Neural progenitor cell (in vitro differentiated cells): ENCODE results near the gene UGT1A10. TPM values are rescaled to one million over a fixed set of nuclear protein-coding genes. Genes with fewer than 3 reads are reported as not detected.

Experiments
- DNase-seq: peaks from one replicate; pipeline ENCODE4 v3.0.0-alpha.2; 2016; ENCODE audit warnings: low spot score
- H2AFZ ChIP-seq: fragments of 200-600 bp; sonication (generic); replicated peaks from 2 replicates; pipeline ENCODE4 v1.6.1; 2016; ENCODE audit warnings: antibody characterized with exemption
- H3F3A ChIP-seq: fragments of 200-600 bp; sonication (generic); 2 replicates; pipeline ENCODE4 v1.6.1; 2016; ENCODE audit warnings: antibody characterized with exemption, low read depth
- H3K27ac ChIP-seq: fragments of 200-600 bp; sonication (generic); 2 replicates; pipeline ENCODE4 v1.5.1; 2016; ENCODE audit warnings: mild to moderate bottlenecking
- H3K27me3 ChIP-seq: fragments of 200-600 bp; sonication (generic); 2 replicates; pipeline ENCODE4 v1.6.1; 2016; ENCODE audit warnings: mild to moderate bottlenecking, moderate library complexity
- H3K36me3 ChIP-seq: fragments of 200-600 bp; sonication (generic); 2 replicates; pipeline ENCODE4 v1.5.1; 2016
- H3K4me1 ChIP-seq: fragments of 200-600 bp; sonication (generic); 2 replicates; pipeline ENCODE4 v1.6.1; 2016; ENCODE audit warnings: mixed run types
- H3K4me2 ChIP-seq: fragments of 200-600 bp; sonication (generic); 2 replicates; pipeline ENCODE4 v1.6.1; 2016
- H3K4me3 ChIP-seq: fragments of 200-600 bp; sonication (generic); 2 replicates; pipeline ENCODE4 v1.5.1; 2016
- H3K79me2 ChIP-seq: fragments of 200-600 bp; sonication (generic); 2 replicates; pipeline ENCODE4 v1.6.1; 2016; ENCODE audit warnings: low read depth
- H3K9ac ChIP-seq: fragments of 200-600 bp; sonication (generic); 2 replicates; pipeline ENCODE4 v1.6.1; 2016
- H3K9me3 ChIP-seq: fragments of 200-600 bp; sonication (generic); 2 replicates; pipeline ENCODE4 v1.5.1; 2016; ENCODE audit warnings: low read depth
- H4K20me1 ChIP-seq: fragments of 200-600 bp; sonication (generic); 2 replicates; pipeline ENCODE4 v1.6.1; 2016; ENCODE audit warnings: low read depth
- H3K27ac Mint-ChIP-seq: 3 replicates; pipeline ENCODE4 v1.8.0; 2021; ENCODE audit warnings: mixed read lengths
- H3K27me3 Mint-ChIP-seq: 2 replicates; pipeline ENCODE4 v1.8.0; 2022; ENCODE audit warnings: low read depth, mild to moderate bottlenecking, inconsistent platforms, moderate library complexity, mixed read lengths; ENCODE audit not compliant: insufficient read depth
- H3K36me3 Mint-ChIP-seq: 3 replicates; pipeline ENCODE4 v1.8.0; 2021; ENCODE audit warnings: mixed read lengths
- H3K4me1 Mint-ChIP-seq: 3 replicates; pipeline ENCODE4 v1.8.0; 2021; ENCODE audit warnings: mixed read lengths
- H3K4me3 Mint-ChIP-seq: 3 replicates; pipeline ENCODE4 v1.8.0; 2021; ENCODE audit warnings: mild to moderate bottlenecking, moderate library complexity, mixed read lengths
- H3K9me3 Mint-ChIP-seq: 3 replicates; pipeline ENCODE4 v1.8.0; 2020; ENCODE audit warnings: mixed read lengths
- EZH2 ChIP-seq: fragments of 200-600 bp; sonication (generic); IDR thresholded peaks from 2 replicates; pipeline ENCODE4 v1.6.1; 2017; ENCODE audit warnings: antibody characterized with exemption, mild to moderate bottlenecking, moderate library complexity
- EZH2phosphoT487 ChIP-seq: fragments of 200-600 bp; sonication (generic); IDR thresholded peaks from 2 replicates; pipeline ENCODE4 v1.6.1; 2017; ENCODE audit warnings: antibody characterized with exemption
- total RNA-seq: library from RNA; depleted of rRNA; stranded (reverse); fragments of >200 nt; gene quantifications from 2 replicates; pipeline ENCODE4 v1.2.3, GENCODE V29; 2015; ENCODE audit warnings: low replicate concordance
- TF ChIP-seq, protein P1 (sequence below): fragments of 200-600 bp; sonication (generic); IDR thresholded peaks from 2 replicates; pipeline ENCODE4 v1.5.1; 2017; ENCODE audit warnings: antibody characterized with exemption, mild to moderate bottlenecking

The UGT1A10 gene
- total RNA-seq, 1 donor from 2014 or later = not detected

DNA sequence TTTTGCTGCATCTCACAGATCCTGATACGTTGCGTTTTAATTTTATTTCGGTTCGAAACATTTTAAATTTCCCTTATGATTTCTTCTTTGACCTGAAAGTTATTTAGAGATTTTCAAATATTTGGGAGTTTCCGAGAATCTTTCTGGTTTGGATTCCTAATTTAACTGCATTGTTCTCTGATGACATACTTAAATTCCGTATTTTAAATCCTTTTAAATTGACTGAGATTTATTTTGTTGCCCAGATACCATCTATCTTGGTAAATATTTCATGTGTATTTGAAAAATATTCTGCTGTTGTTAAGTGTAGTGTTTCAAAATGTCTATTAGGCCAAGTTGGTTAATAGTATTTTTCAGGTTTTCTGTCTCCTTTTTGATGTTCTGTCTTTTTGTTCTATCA, 179.6 kb downstream of the UGT1A10 start:
- H3K4me3 Mint-ChIP-seq = no peak overlapping the region
- TF ChIP-seq EZH2phosphoT487 = no peak
- TF ChIP-seq, protein P1, sequence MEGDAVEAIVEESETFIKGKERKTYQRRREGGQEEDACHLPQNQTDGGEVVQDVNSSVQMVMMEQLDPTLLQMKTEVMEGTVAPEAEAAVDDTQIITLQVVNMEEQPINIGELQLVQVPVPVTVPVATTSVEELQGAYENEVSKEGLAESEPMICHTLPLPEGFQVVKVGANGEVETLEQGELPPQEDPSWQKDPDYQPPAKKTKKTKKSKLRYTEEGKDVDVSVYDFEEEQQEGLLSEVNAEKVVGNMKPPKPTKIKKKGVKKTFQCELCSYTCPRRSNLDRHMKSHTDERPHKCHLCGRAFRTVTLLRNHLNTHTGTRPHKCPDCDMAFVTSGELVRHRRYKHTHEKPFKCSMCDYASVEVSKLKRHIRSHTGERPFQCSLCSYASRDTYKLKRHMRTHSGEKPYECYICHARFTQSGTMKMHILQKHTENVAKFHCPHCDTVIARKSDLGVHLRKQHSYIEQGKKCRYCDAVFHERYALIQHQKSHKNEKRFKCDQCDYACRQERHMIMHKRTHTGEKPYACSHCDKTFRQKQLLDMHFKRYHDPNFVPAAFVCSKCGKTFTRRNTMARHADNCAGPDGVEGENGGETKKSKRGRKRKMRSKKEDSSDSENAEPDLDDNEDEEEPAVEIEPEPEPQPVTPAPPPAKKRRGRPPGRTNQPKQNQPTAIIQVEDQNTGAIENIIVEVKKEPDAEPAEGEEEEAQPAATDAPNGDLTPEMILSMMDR = no peak
- TF ChIP-seq EZH2 = no peak
- no peak overlapping the region for H3K27ac Mint-ChIP-seq
- no peak overlapping the region for H3K4me2 ChIP-seq
- no peak overlapping the region for H3K27ac ChIP-seq
- no peaks in the 10 kb centered on the region for H3K9me3 Mint-ChIP-seq
- no peak overlapping the region for H3K4me3 ChIP-seq
- H3K27me3 Mint-ChIP-seq = peaks cover 4% of the 10 kb centered on the region
- DNase-seq = no peak
- no peaks in the 10 kb centered on the region for H3K36me3 ChIP-seq
- no peak overlapping the region for H3K9ac ChIP-seq
- H3F3A ChIP-seq = no peaks in the 10 kb centered on the region
- H3K79me2 ChIP-seq = no peaks in the 10 kb centered on the region
- H3K36me3 Mint-ChIP-seq = no peaks in the 10 kb centered on the region
- H3K9me3 ChIP-seq = no peaks in the 10 kb centered on the region
- no peaks in the 10 kb centered on the region for H4K20me1 ChIP-seq
- peaks cover 10% of the 10 kb centered on the region for H3K4me1 Mint-ChIP-seq
- no peaks in the 10 kb centered on the region for H3K4me1 ChIP-seq
- no peaks in the 10 kb centered on the region for H3K27me3 ChIP-seq
- H2AFZ ChIP-seq = no peak overlapping the region

DNA sequence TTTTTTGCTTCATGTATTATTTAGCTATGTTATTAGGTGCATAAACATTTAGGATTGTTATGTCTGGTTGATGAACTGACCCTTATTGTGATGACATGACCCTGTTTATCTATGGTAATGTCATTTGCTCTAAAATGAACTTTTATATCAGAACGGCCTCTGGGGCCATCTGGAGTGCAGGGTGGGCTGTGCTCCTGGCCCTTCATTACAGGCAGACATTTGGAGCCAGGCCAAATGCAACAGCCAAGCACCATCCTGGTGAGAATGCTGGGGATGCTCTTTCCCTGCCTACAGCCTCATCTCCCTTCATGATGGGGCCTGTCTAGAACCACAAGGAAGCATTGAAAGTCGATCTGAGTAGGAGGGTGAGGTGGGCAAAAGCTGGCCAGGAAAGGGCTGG, 180.1 kb downstream of the UGT1A10 start:
- peaks cover 10% of the 10 kb centered on the region for H3K4me1 Mint-ChIP-seq

DNA sequence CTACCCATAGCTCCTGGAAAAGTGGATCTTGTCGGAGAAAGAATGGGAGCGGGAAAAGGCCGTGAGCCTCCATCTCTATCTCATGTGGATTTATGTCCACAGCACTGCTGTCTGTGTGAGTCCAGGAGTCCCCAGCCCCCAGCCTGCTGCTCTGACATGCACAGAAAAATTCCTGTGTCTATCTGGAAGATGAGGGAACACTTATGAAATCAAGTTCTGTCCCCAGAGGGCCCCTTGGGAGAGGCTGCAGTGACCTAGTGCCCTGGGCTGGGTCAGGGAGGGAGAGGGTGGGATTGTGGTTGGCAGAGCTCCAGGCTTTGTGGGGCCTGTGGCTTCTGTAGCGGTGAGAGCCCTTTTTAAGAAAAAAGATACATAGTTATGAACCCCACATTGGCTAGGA, 180.5 kb downstream of the UGT1A10 start:
- DNase-seq = no peak
- H3K36me3 Mint-ChIP-seq = no peaks in the 10 kb centered on the region
- H3K4me1 ChIP-seq = no peaks in the 10 kb centered on the region

More for the DNA sequence above, 180.1 kb downstream of the UGT1A10 start:
- Histone ChIP-seq H3K9me3 (no peaks in the 10 kb centered on the region), H4K20me1 (no peaks in the 10 kb centered on the region), H3K4me1 (no peaks in the 10 kb centered on the region), H3K27ac (no peak overlapping the region), H3K9ac (no peak overlapping the region), H2AFZ (no peak overlapping the region), H3K4me3 (no peak overlapping the region), H3K79me2 (no peaks in the 10 kb centered on the region), H3K4me2 (no peak overlapping the region), H3F3A (no peaks in the 10 kb centered on the region), H3K36me3 (no peaks in the 10 kb centered on the region), H3K27me3 (no peaks in the 10 kb centered on the region)
- H3K9me3 Mint-ChIP-seq = no peaks in the 10 kb centered on the region
- H3K4me3 Mint-ChIP-seq = no peak overlapping the region
- no peak for DNase-seq
- H3K36me3 Mint-ChIP-seq = no peaks in the 10 kb centered on the region
- H3K27me3 Mint-ChIP-seq = peaks cover 4% of the 10 kb centered on the region
- H3K27ac Mint-ChIP-seq = peak overlapping the region; percentile 46
- TF ChIP-seq, protein P1 = no peak
- TF ChIP-seq EZH2 (no peak), EZH2phosphoT487 (no peak)

More for the DNA sequence above, 180.5 kb downstream of the UGT1A10 start:
- no peaks in the 10 kb centered on the region for H3F3A ChIP-seq
- no peaks in the 10 kb centered on the region for H3K27me3 ChIP-seq
- H3K9me3 ChIP-seq = no peaks in the 10 kb centered on the region
- H3K36me3 ChIP-seq = no peaks in the 10 kb centered on the region
- Mint-ChIP-seq H3K27me3 (peaks cover 4% of the 10 kb centered on the region), H3K27ac (peak overlapping the region; percentile 46), H3K9me3 (no peaks in the 10 kb centered on the region), H3K4me1 (peaks cover 10% of the 10 kb centered on the region), H3K4me3 (no peak overlapping the region)
- no peaks in the 10 kb centered on the region for H4K20me1 ChIP-seq
- H3K27ac ChIP-seq = no peak overlapping the region
- no peak overlapping the region for H2AFZ ChIP-seq
- no peak overlapping the region for H3K9ac ChIP-seq
- H3K4me2 ChIP-seq = no peak overlapping the region
- TF ChIP-seq EZH2 (no peak), EZH2phosphoT487 (no peak)
- TF ChIP-seq, protein P1 = no peak
- H3K4me3 ChIP-seq = no peak overlapping the region
- no peaks in the 10 kb centered on the region for H3K79me2 ChIP-seq
